Metanephros (tissue), 2 donors: Measurements from ENCODE around the gene CDK15. TPM values are rescaled to one million over a fixed set of nuclear protein-coding genes. Genes with fewer than 3 reads are reported as not detected.

ENCODE experiments used
- small RNA-seq: library from RNA; depleted of rRNA; stranded (forward); fragments of <200 nt; gene quantifications from one replicate; pipeline ENCODE3, GENCODE V24; 2014; ENCODE audit warnings: low replicate concordance
- total RNA-seq: library from RNA; depleted of rRNA; stranded (reverse); fragments of >200 nt; gene quantifications from one replicate; pipeline ENCODE4 v1.2.3, GENCODE V29; 2014

Gene CDK15
- 1.3 TPM for total RNA-seq

DNA sequence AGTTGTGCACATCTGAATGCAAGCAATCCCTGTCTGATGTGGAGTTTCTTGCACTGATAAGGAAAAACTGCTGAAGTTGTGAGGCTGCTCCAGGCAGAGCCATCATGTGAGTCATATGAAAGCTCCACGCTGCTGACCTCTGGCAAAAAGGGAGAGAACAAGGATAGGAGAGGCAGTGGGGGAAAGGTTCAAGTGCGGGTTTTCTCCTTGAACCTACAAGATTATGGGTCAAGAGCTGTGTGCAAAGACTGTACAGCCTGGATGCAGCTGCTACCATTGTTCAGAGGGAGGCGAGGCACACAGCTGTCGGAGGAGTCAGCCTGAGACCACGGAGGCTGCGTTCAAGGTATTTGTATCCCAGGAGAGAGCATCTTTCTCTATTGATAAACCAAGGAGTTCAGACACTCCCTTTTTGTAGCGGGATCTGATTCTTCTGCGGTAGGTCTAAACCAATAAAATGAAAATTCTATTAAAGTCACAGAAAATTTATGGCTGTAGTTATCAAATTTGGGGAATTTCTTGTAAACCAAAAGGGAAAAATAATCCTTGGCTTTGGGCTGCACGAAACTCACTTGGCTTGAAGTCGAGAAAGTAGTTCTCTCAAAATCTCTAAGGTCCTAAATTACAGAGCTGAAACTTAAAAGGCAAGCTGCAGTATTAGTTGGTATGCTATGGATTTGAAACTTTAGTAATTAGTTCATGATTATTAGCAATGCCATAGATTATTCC lies at the start of gene CDK15:
Gene CDK15 (plus strand): TSS at position 96 of the 729 bp plus-strand sequence. CDS start 128 bp downstream, at position 224.

DNA sequence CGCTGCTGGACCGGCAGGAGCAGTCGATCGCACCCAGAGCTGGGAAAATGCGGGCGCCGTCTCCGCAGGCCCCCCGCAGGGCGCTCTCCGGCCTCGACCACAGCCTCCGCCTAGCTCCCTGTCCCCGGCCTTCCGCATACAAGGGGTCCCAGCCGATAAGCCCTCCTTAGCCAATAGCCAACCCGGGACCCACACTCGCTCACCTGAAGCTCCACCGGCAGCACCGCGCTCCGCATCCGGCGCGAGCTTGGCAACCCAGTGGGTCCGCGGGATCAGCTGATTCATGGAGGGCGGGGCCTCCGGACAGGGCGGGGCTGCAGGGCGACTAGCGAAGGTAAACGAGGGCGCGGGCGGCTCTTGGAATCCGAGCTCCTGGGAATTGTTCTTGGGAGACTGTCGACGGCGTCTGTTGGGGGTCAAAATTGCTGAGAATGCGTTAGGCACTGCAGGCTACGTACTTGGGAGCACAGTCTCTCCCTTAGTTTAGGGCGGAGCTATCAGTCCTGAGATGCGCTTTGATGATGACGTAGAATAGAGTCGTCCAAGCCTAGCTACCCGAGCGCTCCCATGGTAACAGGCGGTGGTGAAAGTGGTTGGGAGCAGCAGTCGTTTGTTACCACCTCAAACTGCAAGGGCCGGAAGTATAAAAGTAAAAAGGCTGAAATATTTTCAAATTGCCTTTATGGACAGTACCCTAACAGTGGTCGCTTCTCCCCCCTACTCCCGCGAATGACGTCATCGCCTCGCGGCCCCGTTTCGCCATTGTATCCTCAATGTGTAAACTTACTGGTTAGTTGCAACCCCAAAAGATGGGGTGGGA lies 25.5 kb upstream of the CDK15 start, which contains the start of gene ALS2:
Gene ALS2 (minus strand): TSS at position 260 of the 820 bp plus-strand sequence. CDS start 12,048 bp downstream, outside the sequence.

Small RNA genes lying within 50 kb of the gene (small RNA-seq; reads per million reads assigned to genes)
- gene RF00019 (not detected), gene RNU6-440P (not detected), gene UBE2V1P11 (not detected)

Other genes starting within 250 kb of the CDK15 start
- gene TMEM237, start 163.0 kb upstream of the CDK15 start, total RNA-seq, result 21.7 TPM
- gene MPP4, start 107.9 kb upstream of the CDK15 start, total RNA-seq, result 0.23 TPM
- 39.4 TPM for gene ALS2, start 25.6 kb upstream of the CDK15 start, total RNA-seq
- gene FZD7, start 227.3 kb downstream of the CDK15 start, total RNA-seq, result 76.1 TPM